Stomach (tissue), 9 donors: Measurements from ENCODE around the gene INPP5A. TPM values are rescaled to one million over a fixed set of nuclear protein-coding genes. Genes with fewer than 3 reads are reported as not detected.
A peak's percentile ranks its signal among the peaks of the same experiment; 100 is the strongest.

Experiments
- DNase-seq, 2 donors: peaks; one replicate each; pipeline versions ENCODE4 v3.0.0 to v3.0.0-alpha.2; 2013 to 2019
- H3K27ac ChIP-seq, 5 donors: fragments of 200-600 bp in 4 of 5; sonication (generic) in 4 of 5; one replicate each; pipeline ENCODE4 v1.5.1; 2013 to 2019; ENCODE audit warnings: mild to moderate bottlenecking in 1 of 5, moderate library complexity in 1 of 5
- H3K27me3 ChIP-seq, 3 donors: fragments of 200-600 bp; sonication (generic); one replicate each; pipeline ENCODE4 v1.5.1; 2017 to 2019; ENCODE audit warnings: mixed run types in 1 of 3
- H3K36me3 ChIP-seq, 4 donors: fragments of 200-600 bp; sonication (generic); 1 replicate in 3 of 4; 2 replicates in 1 of 4; pipeline ENCODE4 v1.5.1; 2016 to 2019
- H3K4me1 ChIP-seq, 4 donors: fragments of 200-600 bp; sonication (generic); one replicate each; pipeline ENCODE4 v1.5.1; 2016 to 2019
- H3K4me3 ChIP-seq, 4 donors: fragments of 200-600 bp; sonication (generic) in 3 of 4; one replicate each; pipeline ENCODE4 v1.5.1; 2016 to 2019; ENCODE audit warnings: mild to moderate bottlenecking in 1 of 4
- H3K9me3 ChIP-seq, 4 donors: fragments of 200-600 bp; sonication (generic); one replicate each; pipeline ENCODE4 v1.5.1; 2016 to 2019
- CTCF ChIP-seq, 7 experiments: fragments of 450-650 bp in 4 of 7; fragments of 200-600 bp in 3 of 7; sonication (generic) in 3 of 7; IDR thresholded peaks; one replicate each; pipeline ENCODE4 v1.5.1; 2016 to 2019; ENCODE audit warnings: antibody characterized with exemption in 7 of 7, control low read depth in 2 of 7, mild to moderate bottlenecking in 1 of 7
- EP300 ChIP-seq: sonication (generic); formaldehyde crosslinking; IDR thresholded peaks from one replicate; pipeline ENCODE4 v1.6.1; 2017; ENCODE audit warnings: antibody characterized with exemption
- POLR2A ChIP-seq, 4 donors: fragments of 450-650 bp; IDR thresholded peaks; one replicate each; pipeline ENCODE4 v1.6.1; 2016; ENCODE audit warnings: antibody characterized with exemption in 4 of 4, control low read depth in 2 of 4, mild to moderate bottlenecking in 1 of 4, moderate library complexity in 1 of 4
- POLR2AphosphoS5 ChIP-seq, 3 donors: sonication (generic); formaldehyde crosslinking; IDR thresholded peaks; one replicate each; pipeline ENCODE4 v1.6.1; 2016; ENCODE audit warnings: antibody characterized with exemption in 3 of 3
- WGBS, 5 donors: extraction: QIAGEN DNeasy Blood & Tissue Kit in 3 of 5; methylation state at CpG; one replicate each; pipeline versions ENCODE4 v1.1.5 to v1.1.7; 2013 to 2018; 5-methylcytosine and 5-hydroxymethylcytosine counted together
- intact Hi-C: fragments of 100-400 bp; cut with DNase I; formaldehyde crosslinking; loops from one replicate; pipeline ENCODE4 v1.15.1; 2023; ENCODE audit warnings: low total_unique reads
- polyA plus RNA-seq, 3 donors: library from polyadenylated mRNA; stranded (reverse); fragments of 200-250 nt; gene quantifications; one replicate each; pipeline ENCODE4 v1.2.3, GENCODE V29; 2013
- total RNA-seq, 5 donors: library from RNA; depleted of rRNA; stranded (reverse); fragments of >200 nt; gene quantifications; one replicate each; pipeline versions ENCODE4 v1.1.0 to v1.2.3, GENCODE V29; 2014 to 2016
- donor health status: healthy with polysubstance abuse.
- donor health status: Bipolar disorder and iron deficiency.
- donor health status: healthy.

Gene INPP5A
- total and polyA plus RNA-seq, 8 donors, result 17.2 to 72.3 (median 31.0) TPM

DNA sequence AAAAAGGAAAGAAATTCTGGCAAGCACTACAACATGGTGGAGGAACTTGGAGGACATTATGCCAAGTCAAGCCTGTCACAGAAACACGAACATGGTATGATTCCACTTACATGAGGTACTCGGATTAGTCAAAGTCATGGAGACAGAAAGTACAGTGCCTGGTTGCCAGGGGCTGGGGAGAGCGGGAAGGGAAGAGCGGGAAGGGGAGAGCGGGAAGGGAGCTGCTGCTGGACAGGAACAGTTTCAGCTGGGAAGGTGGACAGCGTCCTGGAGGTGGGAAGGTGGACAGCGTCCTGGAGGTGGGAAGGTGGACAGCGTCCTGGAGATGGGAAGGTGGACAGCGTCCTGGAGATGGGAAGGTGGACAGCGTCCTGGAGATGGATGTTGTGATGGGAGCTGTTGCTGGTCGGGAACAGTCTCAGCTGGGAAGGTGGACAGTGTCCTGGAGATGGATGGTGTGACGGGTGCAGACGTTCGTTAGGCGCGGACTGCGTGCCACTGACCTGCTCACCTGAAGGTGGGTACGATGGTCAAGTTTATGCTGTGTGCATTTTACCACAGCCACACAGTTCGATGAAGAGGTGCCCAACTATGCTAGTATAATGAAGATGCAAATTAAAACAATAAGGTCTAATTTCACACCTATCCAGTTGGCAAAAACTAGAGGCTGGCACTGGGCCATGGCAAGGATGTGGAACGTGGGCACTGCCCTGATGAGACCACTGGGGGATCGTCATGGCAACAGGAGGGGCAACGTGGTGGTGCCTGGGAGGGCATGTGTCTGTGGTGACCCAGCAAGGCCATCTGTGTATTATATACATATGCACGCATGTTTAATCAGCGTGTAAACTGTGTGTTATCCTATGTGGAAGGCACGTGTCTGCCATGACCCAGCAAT lies 144.5 kb downstream of the INPP5A start:
- DNase-seq, result no peak
- Histone ChIP-seq H3K36me3 (peaks cover 0 to 13% (median 0%) of the 10 kb centered on the region in 4 donors), H3K4me1 (peaks cover 10 to 39% (median 27%) of the 10 kb centered on the region in 4 donors), H3K9me3 (no peaks in the 10 kb centered on the region), H3K27ac (no peak overlapping the region), H3K27me3 (no peaks in the 10 kb centered on the region), H3K4me3 (no peak overlapping the region)
- 90 to 93% (median 92%) methylated on average over 25 of the region's 25 CpGs for WGBS, 5 donors
- intact Hi-C loops, result no loop called here
- no peak for TF ChIP-seq POLR2AphosphoS5 (IDR thresholded peaks at IDR 0.05)

DNA sequence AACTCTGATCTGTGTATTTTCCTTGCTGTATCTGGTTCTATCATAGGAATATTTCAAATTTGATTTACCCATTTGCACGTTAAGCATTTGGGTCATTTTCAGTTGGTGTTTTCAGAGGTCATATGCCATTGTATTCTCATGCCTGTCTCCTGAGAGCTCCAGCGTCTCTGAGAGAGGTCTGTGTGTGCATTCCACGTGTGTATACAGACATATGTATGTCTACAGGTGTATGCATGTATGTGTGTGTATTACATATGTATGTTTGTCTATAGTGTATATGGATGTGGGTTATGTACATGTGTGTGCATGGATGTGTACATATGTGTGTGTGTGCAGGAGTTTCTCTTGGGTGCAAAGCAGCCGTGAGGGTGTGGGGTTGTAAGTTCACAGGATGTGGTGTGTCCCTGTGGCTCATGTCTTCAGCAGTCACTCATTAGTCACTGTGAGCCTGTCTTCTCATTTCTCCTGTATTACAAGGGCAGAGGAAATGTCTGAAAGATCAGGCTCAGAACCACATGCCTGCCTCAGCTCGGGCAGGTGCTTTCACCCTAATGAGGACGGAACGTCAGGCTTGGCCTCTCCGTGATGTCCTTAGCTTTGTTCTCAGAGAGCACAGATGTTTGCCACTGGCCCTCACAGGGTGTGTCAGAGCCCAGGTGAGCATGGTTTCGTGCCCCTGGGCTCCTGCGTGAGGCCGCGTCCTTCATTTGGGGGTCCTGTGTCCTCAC lies 146.7 kb downstream of the INPP5A start:
- peak overlapping the region; percentile 79 to 91 (median 86) for H3K27ac ChIP-seq
- peak in 1 of 2 donors; percentile 55 for DNase-seq

DNA sequence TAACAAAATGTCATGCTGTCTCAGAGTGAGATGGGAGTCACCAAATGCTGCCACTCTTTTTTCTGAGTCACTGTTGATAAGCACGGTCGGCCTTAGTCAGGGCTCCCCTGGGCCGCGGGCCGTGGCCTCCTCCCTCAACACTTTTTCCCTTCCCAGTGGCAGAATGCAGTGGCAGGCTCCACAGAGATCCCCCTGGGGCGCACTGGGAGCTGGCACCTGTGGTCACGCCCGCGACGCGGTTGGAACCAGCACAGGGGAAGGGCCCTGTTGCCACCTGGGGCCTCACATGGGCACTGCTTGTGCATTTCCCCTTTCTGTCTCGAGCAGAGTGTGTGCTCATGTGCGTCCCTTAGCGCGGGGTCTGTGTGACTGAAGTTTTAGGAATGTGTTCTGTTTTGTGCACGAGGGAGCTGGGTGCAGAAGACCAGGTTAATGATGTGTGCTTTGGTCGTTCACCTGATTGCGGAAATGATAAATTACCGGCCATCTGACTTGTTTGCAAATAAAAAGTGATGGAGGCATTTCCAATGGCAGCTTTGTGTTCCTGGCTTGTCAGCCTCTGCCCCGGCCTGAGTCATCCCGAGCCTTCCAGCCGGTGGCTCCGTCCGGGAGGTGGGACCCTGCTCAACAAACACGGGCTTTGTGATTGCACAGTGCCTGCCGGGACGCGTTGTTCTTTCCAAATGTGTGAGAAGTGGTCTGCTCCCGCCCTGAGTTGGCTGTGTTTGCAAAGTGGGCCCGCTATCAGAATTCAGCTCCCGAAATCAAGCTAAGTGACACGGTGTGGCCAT lies 147.7 kb downstream of the INPP5A start:
- Histone ChIP-seq H3K36me3 (peaks cover 0 to 10% (median 3%) of the 10 kb centered on the region in 4 donors), H3K4me3 (peak overlapping the region in 1 of 4 donors; percentile 4), H3K27me3 (no peaks in the 10 kb centered on the region), H3K9me3 (no peaks in the 10 kb centered on the region), H3K4me1 (peaks cover 10 to 45% (median 27%) of the 10 kb centered on the region in 4 donors), H3K27ac (peak overlapping the region; percentile 75 to 89 (median 83))
- intact Hi-C loops, result no loop called here
- WGBS, 5 donors, result 24 to 41% (median 35%) methylated on average over 26 to 32 of the region's 32 CpGs
- DNase-seq, result peak; percentile 90 to 92
- TF ChIP-seq POLR2A (IDR thresholded peaks at IDR 0.05) (peak in 1 of 4 donors; percentile 12), CTCF (IDR thresholded peaks at IDR 0.05) (no peak), EP300 (no peak), POLR2AphosphoS5 (IDR thresholded peaks at IDR 0.05) (peak; percentile 48 to 84 (median 61))

More for the DNA sequence above, 146.7 kb downstream of the INPP5A start:
- no peak for TF ChIP-seq CTCF (IDR thresholded peaks at IDR 0.05)
- TF ChIP-seq POLR2A (IDR thresholded peaks at IDR 0.05), result no peak
- TF ChIP-seq POLR2AphosphoS5 (IDR thresholded peaks at IDR 0.05), result no peak
- TF ChIP-seq EP300, result no peak
- Histone ChIP-seq H3K27me3 (no peaks in the 10 kb centered on the region), H3K36me3 (peaks cover 0 to 10% (median 0%) of the 10 kb centered on the region in 4 donors), H3K9me3 (no peaks in the 10 kb centered on the region), H3K4me3 (no peak overlapping the region), H3K4me1 (peaks cover 10 to 45% (median 27%) of the 10 kb centered on the region in 4 donors)
- intact Hi-C loops, result no loop called here
- 57 to 70% (median 65%) methylated on average over 12 of the region's 12 CpGs for WGBS, 5 donors

GRCh38 chr10:132685921-132686680 lies 148.5 kb downstream of the INPP5A start:
- Histone ChIP-seq H3K27me3 (no peaks in the 10 kb centered on the region), H3K27ac (peak overlapping the region; percentile 75 to 89 (median 83)), H3K4me3 (no peak overlapping the region), H3K9me3 (no peaks in the 10 kb centered on the region), H3K4me1 (peaks cover 10 to 45% (median 27%) of the 10 kb centered on the region in 4 donors), H3K36me3 (peaks cover 4 to 18% (median 11%) of the 10 kb centered on the region in 4 donors)
- intact Hi-C loops, result no loop called here
- 77 to 86% (median 79%) methylated on average over 21 to 25 of the region's 25 CpGs for WGBS, 5 donors
- no peak for TF ChIP-seq POLR2AphosphoS5 (IDR thresholded peaks at IDR 0.05)
- TF ChIP-seq CTCF (IDR thresholded peaks at IDR 0.05), result peak in 1 of 7 experiments; percentile 0
- DNase-seq, result no peak
